IPS DF 4.7 (cell line): Measurements from ENCODE around the gene ASXL2.

Source experiments
- DNase-seq: peaks from one replicate; pipeline ENCODE4 v3.0.0-alpha.2; 2013; ENCODE audit warnings: low spot score; ENCODE audit errors: extremely low read depth

ASXL2 gene

DNA sequence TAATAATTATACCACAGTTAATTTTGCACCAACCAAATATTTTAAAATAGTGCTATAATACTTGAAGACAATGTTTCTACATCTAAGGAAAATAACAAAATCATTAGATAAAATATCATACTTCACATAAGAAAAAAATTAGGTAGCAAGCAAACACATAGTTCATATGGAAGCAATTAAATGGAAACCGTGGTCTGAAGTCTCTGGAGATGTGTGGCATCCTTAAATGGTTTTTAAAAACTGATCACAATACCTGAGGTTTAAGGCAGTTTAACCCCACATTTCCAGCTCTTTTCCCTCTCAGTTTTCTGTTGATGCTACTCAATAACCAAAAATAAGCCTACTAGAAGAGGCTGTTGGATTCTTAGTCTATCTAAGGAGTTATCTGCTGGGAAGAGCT, 71.3 kb downstream of the ASXL2 start:
- DNase-seq, result no peak

- no peak for DNase-seq
Measured at GRCh38 chr2:25805987-25806386, 72.3 kb downstream of the ASXL2 start.

DNA sequence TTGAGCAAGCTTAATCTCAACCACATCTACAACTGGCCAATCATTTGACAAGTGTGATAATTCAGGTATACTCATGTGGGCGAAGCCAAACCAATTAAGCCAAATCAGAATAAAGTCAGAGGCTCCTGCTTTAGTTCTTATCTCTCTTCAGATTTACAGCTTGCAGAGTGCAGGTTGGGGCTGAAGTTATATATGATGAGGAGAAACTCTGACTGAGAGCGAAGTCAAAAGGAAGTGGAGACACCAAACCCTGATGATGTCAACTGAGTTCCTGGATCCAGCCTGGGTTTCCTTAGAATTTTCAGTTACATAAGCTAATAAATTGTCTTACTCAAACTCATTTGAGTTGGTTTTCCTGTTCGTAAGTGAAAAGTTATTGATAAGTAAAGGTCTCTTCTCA, 73.9 kb downstream of the ASXL2 start:
- DNase-seq, result no peak

GRCh38 chr2:25799301-25799700, 79.0 kb downstream of the ASXL2 start:
- no peak for DNase-seq

GRCh38 chr2:25797620-25798488, 80.4 kb downstream of the ASXL2 start:
- DNase-seq, result no peak

GRCh38 chr2:25794544-25795276, 83.6 kb downstream of the ASXL2 start:
- no peak for DNase-seq

DNA sequence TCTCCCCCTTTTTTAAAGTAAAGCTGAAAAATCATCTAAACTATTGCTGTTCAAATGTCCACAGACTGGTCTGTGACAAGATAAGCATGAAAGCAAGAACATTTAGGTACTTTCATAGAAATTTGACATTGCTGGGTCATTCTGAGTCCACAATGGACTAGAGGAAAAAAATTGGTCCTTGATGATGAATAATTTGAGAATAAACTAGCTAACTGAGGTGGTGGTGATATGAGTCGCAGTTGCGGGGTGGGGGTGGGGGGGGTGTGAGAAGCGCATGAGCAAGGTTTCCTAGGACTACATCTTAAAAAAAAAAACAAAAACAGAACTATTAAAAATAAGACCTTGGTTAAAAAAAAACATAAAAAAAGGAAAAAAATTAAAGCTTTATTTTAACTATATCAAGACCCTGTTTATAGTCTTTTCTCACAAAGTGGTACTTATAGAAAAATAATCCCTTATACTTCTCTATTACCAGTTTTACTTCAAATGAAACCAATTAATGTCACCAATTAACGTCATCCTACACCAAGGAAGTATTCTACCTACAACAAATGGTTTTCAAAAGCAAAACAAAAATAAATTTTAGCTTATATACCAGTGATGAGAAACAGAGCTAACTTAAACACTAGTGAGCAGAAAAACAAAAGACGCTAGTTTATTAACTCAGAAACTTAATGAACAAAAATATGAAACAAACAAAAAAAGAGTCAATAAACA, 88.1 kb downstream of the ASXL2 start:
- no peak for DNase-seq

- DNase-seq, result no peak
Measured at GRCh38 chr2:25788457-25788856, 89.8 kb downstream of the ASXL2 start.

GRCh38 chr2:25787020-25787419, 91.3 kb downstream of the ASXL2 start:
- no peak for DNase-seq

DNA sequence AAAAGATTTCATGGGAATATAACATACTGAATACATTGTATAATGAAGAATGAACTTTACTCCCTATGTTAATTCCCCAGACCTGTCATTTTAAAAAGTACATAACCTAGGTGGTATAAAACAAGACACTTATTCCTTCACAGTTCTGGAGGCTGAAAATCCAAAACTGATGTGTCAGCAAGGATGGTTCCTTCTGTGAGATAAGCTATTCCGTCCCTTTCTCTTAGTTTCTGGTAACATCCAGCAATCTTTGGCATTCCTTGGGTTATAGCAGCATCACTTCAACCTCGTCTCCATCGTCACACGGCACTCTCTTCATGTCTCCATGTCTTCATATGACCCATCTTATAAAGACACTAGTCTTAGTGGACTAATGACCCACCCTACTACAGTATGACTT, 93.9 kb downstream of the ASXL2 start:
- no peak for DNase-seq

GRCh38 chr2:25777077-25777476, 101.2 kb downstream of the ASXL2 start:
- DNase-seq, result no peak

DNA sequence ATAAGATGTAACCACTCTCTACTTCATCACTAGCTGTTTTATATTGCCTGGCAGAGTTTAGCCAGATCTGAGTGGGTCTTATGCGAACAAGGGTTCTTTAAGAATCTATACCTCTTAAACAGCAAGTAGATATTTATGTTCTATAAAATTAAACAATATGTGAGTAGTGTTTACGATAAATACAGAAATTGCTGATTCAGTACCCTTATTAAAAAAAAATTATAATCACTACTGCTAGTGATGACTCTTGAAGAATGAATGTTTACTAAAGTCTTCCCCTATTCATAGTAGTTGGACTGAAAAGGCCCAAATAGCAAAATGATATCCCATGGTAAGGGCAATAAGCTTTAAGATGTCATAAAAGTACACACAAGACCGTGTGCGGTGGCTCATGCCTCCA, 106.2 kb downstream of the ASXL2 start:
- no peak for DNase-seq

GRCh38 chr2:25763575-25763974, 114.7 kb downstream of the ASXL2 start:
- no peak for DNase-seq

- DNase-seq, result no peak
Measured at GRCh38 chr2:25760297-25760696, 118.0 kb downstream of the ASXL2 start.

DNA sequence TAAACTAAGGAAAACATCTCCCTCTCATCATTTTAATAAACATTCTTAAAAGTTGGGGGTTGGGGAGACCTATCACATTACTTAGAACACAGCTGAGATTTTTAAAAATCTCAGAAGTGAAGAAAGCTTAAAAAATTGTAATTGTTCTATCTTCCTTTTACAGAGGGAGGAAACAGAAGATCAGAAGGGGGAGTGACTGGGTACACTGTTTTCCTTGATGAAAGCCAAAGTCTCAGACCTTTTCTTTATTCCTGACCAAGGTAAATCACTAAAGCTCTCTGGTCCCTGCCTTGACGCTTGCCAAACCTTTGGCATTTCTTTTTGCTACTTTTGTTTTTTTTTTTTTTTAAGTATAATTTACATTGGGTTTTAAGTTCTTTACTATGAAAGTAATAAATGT, 119.9 kb downstream of the ASXL2 start:
- DNase-seq, result no peak

- no peak for DNase-seq
Measured at GRCh38 chr2:25757906-25758305, 120.4 kb downstream of the ASXL2 start.

DNA sequence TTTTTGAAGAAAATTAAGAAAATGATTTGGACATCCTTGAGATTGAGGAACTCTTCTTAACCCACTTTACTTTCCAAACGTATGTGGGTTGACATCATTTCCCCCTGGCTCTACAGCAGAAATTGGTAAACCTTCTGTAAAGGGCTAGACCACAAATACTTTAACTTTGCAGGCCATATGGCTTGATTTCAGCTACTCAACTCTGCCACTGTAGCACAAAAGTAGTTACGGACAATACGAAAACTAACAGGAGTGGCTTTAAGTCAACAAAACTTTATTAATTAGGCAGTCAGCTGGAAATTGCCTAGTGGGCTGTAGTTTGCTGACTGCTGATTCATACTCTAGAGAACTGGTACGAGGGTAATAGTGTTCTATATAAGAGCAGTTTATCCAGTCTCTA, 121.8 kb downstream of the ASXL2 start:
- no peak for DNase-seq

DNA sequence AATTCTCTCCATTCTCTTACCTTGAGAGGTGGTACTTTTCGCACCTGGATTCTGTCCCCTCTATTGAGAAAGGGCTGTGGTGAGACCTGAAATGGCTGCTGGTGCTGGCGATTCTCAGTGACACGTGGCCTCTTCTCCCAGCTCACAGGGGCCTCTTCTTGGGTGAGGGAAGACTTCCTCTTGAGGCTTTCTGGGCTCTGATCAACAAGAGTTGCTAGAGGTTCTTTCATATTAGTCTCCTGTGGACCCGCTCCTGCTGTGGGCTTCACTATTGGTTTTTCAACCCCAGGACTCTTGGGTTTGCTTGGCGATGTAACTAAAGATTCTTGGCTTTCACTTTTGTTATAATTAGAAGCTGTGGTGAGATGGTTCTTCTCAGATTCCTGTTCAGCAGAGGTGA, 128.6 kb downstream of the ASXL2 start:
- DNase-seq, result no peak

DNA sequence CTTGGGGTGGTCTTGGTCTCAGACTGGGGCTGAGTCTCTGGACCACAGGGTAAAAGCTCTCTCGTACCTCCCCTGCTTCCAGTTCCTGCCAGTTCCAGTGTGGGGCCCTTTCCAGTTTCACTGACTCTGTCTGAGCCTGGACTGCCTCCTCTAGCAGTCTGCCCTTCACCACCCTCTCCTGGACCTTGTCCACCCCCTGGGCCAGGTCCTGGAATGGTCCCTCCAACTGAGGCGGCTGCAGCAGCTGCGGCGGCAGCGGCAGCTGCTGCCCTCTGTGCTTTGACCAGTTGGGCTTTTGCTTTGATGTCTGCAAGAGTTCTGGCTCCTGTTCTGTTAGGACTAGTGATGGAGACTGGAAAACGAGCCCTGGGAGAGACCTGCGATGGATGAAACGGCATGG, 134.2 kb downstream of the ASXL2 start:
- no peak for DNase-seq

- no peak for DNase-seq
Measured at GRCh38 chr2:25743132-25743830, 135.0 kb downstream of the ASXL2 start.

DNA sequence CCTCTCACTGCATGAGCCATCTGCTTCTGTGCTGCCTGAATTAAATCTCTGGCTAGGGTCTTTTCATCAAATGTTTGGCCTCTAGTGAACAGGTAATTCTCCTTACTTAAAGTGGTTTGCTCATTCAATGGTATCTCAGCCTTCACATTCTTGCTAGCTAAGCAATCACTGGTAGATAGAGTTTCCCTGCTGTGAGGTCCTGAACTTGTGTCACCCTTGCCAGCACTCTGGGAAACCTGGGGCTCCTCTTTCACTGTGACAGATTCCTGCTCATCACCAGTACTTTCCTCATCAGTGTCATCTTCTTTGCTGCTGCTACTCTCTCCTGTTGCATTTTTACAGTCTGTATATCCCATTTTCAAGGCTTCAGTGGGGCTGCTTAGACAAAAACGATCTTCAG, 135.8 kb downstream of the ASXL2 start:
- no peak for DNase-seq
